ENCODE measurements around the gene CEACAM16.
A peak's percentile ranks its signal among the peaks of the same experiment; 100 is the strongest.

The CEACAM16 gene

GRCh38 chr19:44698492-44699201 lies at the start of gene CEACAM16:
Gene CEACAM16, plus strand, starts transcription at chr19:44699151. Its CDS starts 2,306 bp downstream, at chr19:44701457.
- TF ChIP-seq CTCF (IDR thresholded peaks at IDR 0.05; ENCODE audit: low read depth, low read length, missing control alignments), result no peak
- no peak for DNase-seq (ENCODE audit: extremely low read depth, low read depth)
- H3K4me3 ChIP-seq (replicated peaks; ENCODE audit: low read depth, low read length), result no peak within 1 kb of the TSS

- no peak overlapping the region for H3K4me3 ChIP-seq (replicated peaks; ENCODE audit: low read depth, low read length)
- DNase-seq (ENCODE audit: extremely low read depth, low read depth), result no peak
- no peak for TF ChIP-seq CTCF (IDR thresholded peaks at IDR 0.05; ENCODE audit: low read depth, low read length, missing control alignments)
Observed at GRCh38 chr19:44649578-44650145, 49.3 kb upstream of the CEACAM16 start.

GRCh38 chr19:44653343-44653742 lies 45.6 kb upstream of the CEACAM16 start:
- no peak for TF ChIP-seq CTCF (IDR thresholded peaks at IDR 0.05; ENCODE audit: low read depth, low read length, missing control alignments)
- no peak overlapping the region for H3K4me3 ChIP-seq (replicated peaks; ENCODE audit: low read depth, low read length)
- no peak for DNase-seq (ENCODE audit: extremely low read depth, low read depth)

GRCh38 chr19:44653977-44654774 lies 44.8 kb upstream of the CEACAM16 start:
- no peak for DNase-seq (ENCODE audit: extremely low read depth, low read depth)
- TF ChIP-seq CTCF (IDR thresholded peaks at IDR 0.05; ENCODE audit: low read depth, low read length, missing control alignments), result peak; percentile 18
- H3K4me3 ChIP-seq (replicated peaks; ENCODE audit: low read depth, low read length), result no peak overlapping the region

GRCh38 chr19:44657211-44657921 lies 41.6 kb upstream of the CEACAM16 start:
- DNase-seq (ENCODE audit: extremely low read depth, low read depth), result no peak
- TF ChIP-seq CTCF (IDR thresholded peaks at IDR 0.05; ENCODE audit: low read depth, low read length, missing control alignments), result peak; percentile 90
- H3K4me3 ChIP-seq (replicated peaks; ENCODE audit: low read depth, low read length), result no peak overlapping the region

GRCh38 chr19:44658069-44658733 lies 40.8 kb upstream of the CEACAM16 start:
- DNase-seq (ENCODE audit: extremely low read depth, low read depth), result no peak
- TF ChIP-seq CTCF (IDR thresholded peaks at IDR 0.05; ENCODE audit: low read depth, low read length, missing control alignments), result no peak

More at GRCh38 chr19:44658069-44658733, 40.8 kb upstream of the CEACAM16 start:
- no peak overlapping the region for H3K4me3 ChIP-seq (replicated peaks; ENCODE audit: low read depth, low read length)
